ENCODE measurements around the gene SRP68.

Gene SRP68

DNA sequence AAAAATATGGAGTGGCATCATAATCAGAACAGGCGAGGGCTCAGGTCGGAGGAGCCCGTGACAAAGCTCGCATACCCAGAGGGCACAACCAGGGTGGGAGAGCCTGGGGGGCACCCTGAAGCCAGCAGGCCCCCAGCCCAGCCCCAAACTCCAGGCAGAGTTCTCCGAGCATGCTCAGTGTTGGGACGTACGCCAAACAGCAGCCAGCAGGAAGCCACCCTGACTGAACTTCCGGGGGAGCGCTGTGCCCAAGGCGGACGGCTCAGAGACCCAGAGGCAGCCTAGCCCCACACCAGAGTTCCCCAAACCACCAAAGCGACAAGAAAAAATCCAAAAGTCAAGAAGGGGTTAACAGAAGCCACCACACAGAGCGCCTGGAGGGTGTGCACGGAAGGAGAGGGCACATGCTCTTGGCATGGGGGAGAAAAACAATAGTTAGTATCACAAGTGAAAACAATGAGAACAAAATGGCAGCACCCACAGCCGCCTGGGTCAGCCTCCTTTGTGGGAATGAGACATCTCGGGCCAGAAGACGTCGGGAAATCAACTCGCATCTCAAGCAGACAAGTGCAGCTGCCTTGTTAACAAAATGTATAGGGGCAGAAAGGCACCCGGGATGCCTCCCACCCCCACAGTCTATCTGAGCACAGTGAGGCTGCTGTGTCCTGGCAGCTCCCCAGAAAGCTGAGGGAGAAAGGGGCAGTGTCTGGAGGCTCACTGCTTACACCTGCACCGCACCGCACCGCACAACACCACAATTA lies 19.4 kb upstream of the SRP68 start:
- Histone ChIP-seq H3K9me3 (ENCODE audit: control insufficient read depth, insufficient read depth, low read depth, low read length) (no peaks in the 10 kb centered on the region), H3K36me3 (ENCODE audit: control insufficient read depth in 2 of 2, insufficient read depth in 1 of 2, low read length in 2 of 2) (peaks cover 22 to 95% of the 10 kb centered on the region in 2 experiments), H3K4me3 (ENCODE audit: low read depth, low read length) (no peak overlapping the region), H3K27ac (ENCODE audit: extremely low read depth, low read depth, low read length) (no peak overlapping the region; the same call in 1 of the 2 replicates), H3K4me1 (ENCODE audit: control insufficient read depth, insufficient read depth, low read length) (no peaks in the 10 kb centered on the region)
- no peak for TF ChIP-seq ZFP37 (tag by site-specific recombination; IDR thresholded peaks at IDR 0.05)
- ChIA-PET POLR2A (interaction anchor here (0.6 to 1.0 kb wide), 3 partner anchors 30 to 86 kb away, joined by 3 to 6 read pairs (median 4); no protein-coding TSS in a partner anchor), CTCF (interaction anchor here (0.6 kb wide), 1 partner anchor 71 kb away, joined by 3 read pairs; no protein-coding TSS in a partner anchor)

DNA sequence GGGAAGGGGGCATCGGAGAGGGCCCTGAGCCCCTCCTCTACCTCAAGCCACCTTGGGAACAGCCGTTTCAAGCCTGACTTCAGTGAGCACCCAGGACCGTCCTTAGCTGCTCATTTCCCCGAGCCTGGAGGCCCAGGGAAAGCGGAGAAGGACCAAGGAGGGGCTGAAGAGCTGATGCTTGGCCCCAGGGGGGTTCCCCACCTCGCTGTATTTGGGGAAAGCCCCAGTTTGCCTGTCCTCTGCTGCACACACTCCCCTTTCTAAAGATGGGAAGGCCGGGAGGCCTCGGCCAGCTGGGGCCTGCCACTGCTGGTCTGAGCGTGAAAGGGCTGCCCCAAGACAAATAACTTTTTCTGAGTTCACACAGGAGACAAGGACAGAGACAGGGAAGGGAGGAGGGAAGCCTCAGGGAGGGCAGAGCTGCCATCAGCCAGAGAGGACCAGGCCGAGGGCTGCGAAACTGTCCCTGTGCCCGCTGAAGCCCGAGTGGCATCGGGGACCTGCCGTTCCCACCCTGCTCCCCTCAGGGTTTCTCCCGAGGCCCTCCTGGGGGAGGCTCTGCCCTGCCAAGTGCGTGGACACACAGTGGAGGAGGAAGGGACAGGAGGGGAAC lies 18.3 kb upstream of the SRP68 start:
- Histone ChIP-seq H3K4me1 (ENCODE audit: control insufficient read depth, insufficient read depth, low read length) (no peaks in the 10 kb centered on the region), H3K4me3 (ENCODE audit: low read depth, low read length) (no peak overlapping the region), H3K9me3 (ENCODE audit: control insufficient read depth, insufficient read depth, low read depth, low read length) (no peaks in the 10 kb centered on the region), H3K27ac (ENCODE audit: extremely low read depth, low read depth, low read length) (no peak overlapping the region), H3K36me3 (ENCODE audit: control insufficient read depth in 2 of 2, insufficient read depth in 1 of 2, low read length in 2 of 2) (peaks cover 13 to 95% of the 10 kb centered on the region in 2 experiments)
- no peak for TF ChIP-seq ZNF76 (tag by site-specific recombination; IDR thresholded peaks at IDR 0.05; ENCODE audit: borderline replicate concordance, low read depth)
- TF ChIP-seq ZNF768 (tag by site-specific recombination; IDR thresholded peaks at IDR 0.05) = no peak
- no peak for TF ChIP-seq ZNF423 (tag by site-specific recombination; IDR thresholded peaks at IDR 0.05)
- TF ChIP-seq, protein P1, sequence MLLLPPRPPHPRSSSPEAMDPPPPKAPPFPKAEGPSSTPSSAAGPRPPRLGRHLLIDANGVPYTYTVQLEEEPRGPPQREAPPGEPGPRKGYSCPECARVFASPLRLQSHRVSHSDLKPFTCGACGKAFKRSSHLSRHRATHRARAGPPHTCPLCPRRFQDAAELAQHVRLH (tag by site-specific recombination; IDR thresholded peaks at IDR 0.05) = no peak
- TF ChIP-seq, protein P2, sequence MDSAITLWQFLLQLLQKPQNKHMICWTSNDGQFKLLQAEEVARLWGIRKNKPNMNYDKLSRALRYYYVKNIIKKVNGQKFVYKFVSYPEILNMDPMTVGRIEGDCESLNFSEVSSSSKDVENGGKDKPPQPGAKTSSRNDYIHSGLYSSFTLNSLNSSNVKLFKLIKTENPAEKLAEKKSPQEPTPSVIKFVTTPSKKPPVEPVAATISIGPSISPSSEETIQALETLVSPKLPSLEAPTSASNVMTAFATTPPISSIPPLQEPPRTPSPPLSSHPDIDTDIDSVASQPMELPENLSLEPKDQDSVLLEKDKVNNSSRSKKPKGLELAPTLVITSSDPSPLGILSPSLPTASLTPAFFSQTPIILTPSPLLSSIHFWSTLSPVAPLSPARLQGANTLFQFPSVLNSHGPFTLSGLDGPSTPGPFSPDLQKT (IDR thresholded peaks at IDR 0.05; ENCODE audit: borderline replicate concordance, low read depth, low read length) = no peak
- TF ChIP-seq, protein P3, sequence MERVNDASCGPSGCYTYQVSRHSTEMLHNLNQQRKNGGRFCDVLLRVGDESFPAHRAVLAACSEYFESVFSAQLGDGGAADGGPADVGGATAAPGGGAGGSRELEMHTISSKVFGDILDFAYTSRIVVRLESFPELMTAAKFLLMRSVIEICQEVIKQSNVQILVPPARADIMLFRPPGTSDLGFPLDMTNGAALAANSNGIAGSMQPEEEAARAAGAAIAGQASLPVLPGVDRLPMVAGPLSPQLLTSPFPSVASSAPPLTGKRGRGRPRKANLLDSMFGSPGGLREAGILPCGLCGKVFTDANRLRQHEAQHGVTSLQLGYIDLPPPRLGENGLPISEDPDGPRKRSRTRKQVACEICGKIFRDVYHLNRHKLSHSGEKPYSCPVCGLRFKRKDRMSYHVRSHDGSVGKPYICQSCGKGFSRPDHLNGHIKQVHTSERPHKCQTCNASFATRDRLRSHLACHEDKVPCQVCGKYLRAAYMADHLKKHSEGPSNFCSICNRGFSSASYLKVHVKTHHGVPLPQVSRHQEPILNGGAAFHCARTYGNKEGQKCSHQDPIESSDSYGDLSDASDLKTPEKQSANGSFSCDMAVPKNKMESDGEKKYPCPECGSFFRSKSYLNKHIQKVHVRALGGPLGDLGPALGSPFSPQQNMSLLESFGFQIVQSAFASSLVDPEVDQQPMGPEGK (tag by site-specific recombination; IDR thresholded peaks at IDR 0.05) = no peak
- TF ChIP-seq ZNF366 (tag by site-specific recombination; conservative IDR thresholded peaks at IDR 0.05) = no peak
- TF ChIP-seq, protein P4, sequence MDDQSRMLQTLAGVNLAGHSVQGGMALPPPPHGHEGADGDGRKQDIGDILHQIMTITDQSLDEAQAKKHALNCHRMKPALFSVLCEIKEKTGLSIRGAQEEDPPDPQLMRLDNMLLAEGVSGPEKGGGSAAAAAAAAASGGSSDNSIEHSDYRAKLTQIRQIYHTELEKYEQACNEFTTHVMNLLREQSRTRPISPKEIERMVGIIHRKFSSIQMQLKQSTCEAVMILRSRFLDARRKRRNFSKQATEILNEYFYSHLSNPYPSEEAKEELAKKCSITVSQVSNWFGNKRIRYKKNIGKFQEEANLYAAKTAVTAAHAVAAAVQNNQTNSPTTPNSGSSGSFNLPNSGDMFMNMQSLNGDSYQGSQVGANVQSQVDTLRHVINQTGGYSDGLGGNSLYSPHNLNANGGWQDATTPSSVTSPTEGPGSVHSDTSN (CRISPR knock-in tag; IDR thresholded peaks at IDR 0.05) = no peak
- TF ChIP-seq, protein P5, sequence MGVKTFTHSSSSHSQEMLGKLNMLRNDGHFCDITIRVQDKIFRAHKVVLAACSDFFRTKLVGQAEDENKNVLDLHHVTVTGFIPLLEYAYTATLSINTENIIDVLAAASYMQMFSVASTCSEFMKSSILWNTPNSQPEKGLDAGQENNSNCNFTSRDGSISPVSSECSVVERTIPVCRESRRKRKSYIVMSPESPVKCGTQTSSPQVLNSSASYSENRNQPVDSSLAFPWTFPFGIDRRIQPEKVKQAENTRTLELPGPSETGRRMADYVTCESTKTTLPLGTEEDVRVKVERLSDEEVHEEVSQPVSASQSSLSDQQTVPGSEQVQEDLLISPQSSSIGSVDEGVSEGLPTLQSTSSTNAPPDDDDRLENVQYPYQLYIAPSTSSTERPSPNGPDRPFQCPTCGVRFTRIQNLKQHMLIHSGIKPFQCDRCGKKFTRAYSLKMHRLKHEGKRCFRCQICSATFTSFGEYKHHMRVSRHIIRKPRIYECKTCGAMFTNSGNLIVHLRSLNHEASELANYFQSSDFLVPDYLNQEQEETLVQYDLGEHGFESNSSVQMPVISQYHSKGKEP (tag by site-specific recombination; IDR thresholded peaks at IDR 0.05) = no peak
- TF ChIP-seq, protein P6, sequence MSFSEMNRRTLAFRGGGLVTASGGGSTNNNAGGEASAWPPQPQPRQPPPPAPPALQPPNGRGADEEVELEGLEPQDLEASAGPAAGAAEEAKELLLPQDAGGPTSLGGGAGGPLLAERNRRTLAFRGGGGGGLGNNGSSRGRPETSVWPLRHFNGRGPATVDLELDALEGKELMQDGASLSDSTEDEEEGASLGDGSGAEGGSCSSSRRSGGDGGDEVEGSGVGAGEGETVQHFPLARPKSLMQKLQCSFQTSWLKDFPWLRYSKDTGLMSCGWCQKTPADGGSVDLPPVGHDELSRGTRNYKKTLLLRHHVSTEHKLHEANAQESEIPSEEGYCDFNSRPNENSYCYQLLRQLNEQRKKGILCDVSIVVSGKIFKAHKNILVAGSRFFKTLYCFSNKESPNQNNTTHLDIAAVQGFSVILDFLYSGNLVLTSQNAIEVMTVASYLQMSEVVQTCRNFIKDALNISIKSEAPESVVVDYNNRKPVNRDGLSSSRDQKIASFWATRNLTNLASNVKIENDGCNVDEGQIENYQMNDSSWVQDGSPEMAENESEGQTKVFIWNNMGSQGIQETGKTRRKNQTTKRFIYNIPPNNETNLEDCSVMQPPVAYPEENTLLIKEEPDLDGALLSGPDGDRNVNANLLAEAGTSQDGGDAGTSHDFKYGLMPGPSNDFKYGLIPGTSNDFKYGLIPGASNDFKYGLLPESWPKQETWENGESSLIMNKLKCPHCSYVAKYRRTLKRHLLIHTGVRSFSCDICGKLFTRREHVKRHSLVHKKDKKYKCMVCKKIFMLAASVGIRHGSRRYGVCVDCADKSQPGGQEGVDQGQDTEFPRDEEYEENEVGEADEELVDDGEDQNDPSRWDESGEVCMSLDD (tag by site-specific recombination; IDR thresholded peaks at IDR 0.05) = no peak
- CTCF ChIA-PET = interaction anchor here (0.6 to 2.1 kb wide), 2 partner anchors 76 to 204 kb away, joined by 4 to 7 read pairs; no protein-coding TSS in a partner anchor
- POLR2A ChIA-PET = interaction anchor here (0.6 kb wide), 1 partner anchor 31 kb away, joined by 6 read pairs; no protein-coding TSS in a partner anchor

Measured in HEK293 (cell line).